Camera-type eye (tissue), 1 donor: ENCODE measurements around the gene TCP11L2. TPM values are rescaled to one million over a fixed set of nuclear protein-coding genes. Genes with fewer than 3 reads are reported as not detected.

Source experiments
- total RNA-seq: library from RNA; depleted of rRNA; stranded (reverse); fragments of >200 nt; gene quantifications from one replicate; pipeline ENCODE4 v1.2.3, GENCODE V29; 2014

TCP11L2 gene
- total RNA-seq: 68.3 TPM

GRCh38 chr12:106302401-106303201, at the start of gene TCP11L2:
Gene TCP11L2, plus strand, starts transcription at chr12:106302733. Its CDS starts 8,343 bp downstream, at chr12:106311076.

GRCh38 chr12:106357549-106358395, 55.2 kb downstream of the TCP11L2 start, which contains the start of gene POLR3B:
Gene POLR3B, plus strand, starts transcription at chr12:106357748. Its CDS starts 132 bp downstream, at chr12:106357880.

Other genes starting within 250 kb of the TCP11L2 start
- 27.2 TPM for gene NUAK1, start 163.8 kb upstream of the TCP11L2 start, total RNA-seq
- 135 TPM for gene CKAP4, start 54.7 kb upstream of the TCP11L2 start, total RNA-seq
- gene POLR3B, start 55.0 kb downstream of the TCP11L2 start, total RNA-seq: 16.5 TPM